ENCODE data around the gene SETD6. TPM values are rescaled to one million over a fixed set of nuclear protein-coding genes. Genes with fewer than 3 reads are reported as not detected.

The SETD6 gene
- polyA plus RNA-seq, 1 of the 3 experiments (the other 2 are of a cell fraction) = 17.2 TPM

- peak overlapping the region; percentile 78 for H2AFZ ChIP-seq (ENCODE audit: low read depth)
- WGBS (ENCODE audit: low lambda C conversion rate) = 5% methylated on average over 8 of the region's 8 CpGs
- ChIA-PET CTCF (interaction anchor here (0.6 to 13.4 kb wide), 30 partner anchors 9 to 262 kb away, joined by 3 to 542 read pairs (median 4); partner anchors contain the start of gene SETD6), POLR2A (interaction anchor here (1.2 kb wide), 1 partner anchor 21 kb away, joined by 4 read pairs; the partner anchor contains the start of gene SETD6)
- peaks cover 10% of the 10 kb centered on the region for H3F3A ChIP-seq (replicated peaks; ENCODE audit: insufficient read depth)
- H3K4me3 ChIP-seq (ENCODE audit: low read depth in 2 of 2, low read length in 1 of 2) = peak overlapping the region; percentile 23 to 34; a peak in 2 of 4 replicates
- no peaks in the 10 kb centered on the region for H3K36me3 ChIP-seq (replicated peaks in 1 of 2; ENCODE audit: control insufficient read depth in 1 of 2, insufficient read depth in 2 of 2, low read length in 1 of 2)
- peak overlapping the region; percentile 79 for H3K9ac ChIP-seq
- no peaks in the 10 kb centered on the region for H3K9me3 ChIP-seq
- DNase-seq = peak; percentile 93
- no peaks in the 10 kb centered on the region for H3K79me2 ChIP-seq (ENCODE audit: insufficient read depth)
- H3K27ac ChIP-seq (ENCODE audit: low read depth in 2 of 2, low read length in 1 of 2) = peak overlapping the region; percentile 86 to 97
- H3K4me2 ChIP-seq = peak overlapping the region; percentile 80
- peaks cover 6 to 37% of the 10 kb centered on the region in 2 experiments; a peak in 2 of 4 replicates for H3K4me1 ChIP-seq (ENCODE audit: control insufficient read depth in 1 of 2, insufficient read depth in 2 of 2, low read depth in 1 of 2, low read length in 1 of 2)
- no peaks in the 10 kb centered on the region for H3K9me2 ChIP-seq
- no peaks in the 10 kb centered on the region for H4K20me1 ChIP-seq (ENCODE audit: insufficient read depth)
- no peaks in the 10 kb centered on the region for H3K27me3 ChIP-seq (ENCODE audit: insufficient read depth)
- no peak for TF ChIP-seq SIN3A (IDR thresholded peaks at IDR 0.05; ENCODE audit: borderline replicate concordance, low read depth, low read length)
- TF ChIP-seq ZBTB33 (IDR thresholded peaks at IDR 0.05; ENCODE audit: borderline replicate concordance, low read depth) = no peak
- TF ChIP-seq NFIC (IDR thresholded peaks at IDR 0.05; ENCODE audit: borderline replicate concordance) = no peak
- 0 out of 2 replicates have a peak, but pooled peaks have one; percentile 41 for TF ChIP-seq FOXM1 (IDR thresholded peaks at IDR 0.05; ENCODE audit: low read depth)
- TF ChIP-seq ELF1 (IDR thresholded peaks at IDR 0.05) = no peak; the same call in 1 of the 2 replicates
- TF ChIP-seq POLR2AphosphoS5 (IDR thresholded peaks at IDR 0.05; ENCODE audit: low read depth, low read length) = no peak
- TF ChIP-seq RXRA (IDR thresholded peaks at IDR 0.05; ENCODE audit: borderline replicate concordance, low read depth) = no peak
- TF ChIP-seq EP300 (IDR thresholded peaks at IDR 0.05; ENCODE audit: borderline replicate concordance in 1 of 2, low read depth in 1 of 2, low read length in 1 of 2) = peak; percentile 17 to 38; a peak in 2 of 4 replicates
- TF ChIP-seq EZH2phosphoT487 (IDR thresholded peaks at IDR 0.05; ENCODE audit: borderline replicate concordance, low read depth) = no peak
- no peak for TF ChIP-seq YY1 (IDR thresholded peaks at IDR 0.05; ENCODE audit: low read depth)
- TF ChIP-seq RAD21 (IDR thresholded peaks at IDR 0.05; ENCODE audit: low read length) = peak; percentile 43
- TF ChIP-seq MAX (IDR thresholded peaks at IDR 0.05; ENCODE audit: low read depth) = no peak; the same call in 1 of the 2 replicates
- no peak for TF ChIP-seq FOXJ3 (CRISPR knock-in tag; IDR thresholded peaks at IDR 0.05)
- peak; percentile 98 for TF ChIP-seq RFX5 (IDR thresholded peaks at IDR 0.05; ENCODE audit: low read length)
- TF ChIP-seq FOSL2 (IDR thresholded peaks at IDR 0.05; ENCODE audit: borderline replicate concordance, low read depth) = no peak; the same call in 1 of the 2 replicates
- no peak for TF ChIP-seq TCF12 (IDR thresholded peaks at IDR 0.05)
- peak; percentile 2; the same call in 1 of the 2 replicates for TF ChIP-seq PBX3 (IDR thresholded peaks at IDR 0.05)
- no peak for TF ChIP-seq USF1 (IDR thresholded peaks at IDR 0.05; ENCODE audit: borderline replicate concordance, low read depth)
- TF ChIP-seq TEAD4 (IDR thresholded peaks at IDR 0.05; ENCODE audit: borderline replicate concordance, insufficient read depth) = no peak
- peak; percentile 44 for TF ChIP-seq SMC3 (IDR thresholded peaks at IDR 0.05; ENCODE audit: low read depth, low read length)
- no peak for TF ChIP-seq USF2 (IDR thresholded peaks at IDR 0.05; ENCODE audit: borderline replicate concordance, low read depth, low read length)
- TF ChIP-seq NRF1 (IDR thresholded peaks at IDR 0.05; ENCODE audit: low read depth, low read length) = no peak
- no peak for TF ChIP-seq IRF3 (IDR thresholded peaks at IDR 0.05; ENCODE audit: low read depth, low read length)
- TF ChIP-seq GABPA (IDR thresholded peaks at IDR 0.05; ENCODE audit: low read depth) = no peak; the same call in 1 of the 2 replicates
- TF ChIP-seq JUND (IDR thresholded peaks at IDR 0.05) = no peak
- TF ChIP-seq MEF2A (IDR thresholded peaks at IDR 0.05; ENCODE audit: borderline replicate concordance, low read depth) = no peak; the same call in 1 of the 2 replicates
- TF ChIP-seq TAF1 (IDR thresholded peaks at IDR 0.05; ENCODE audit: borderline replicate concordance, low read depth, low read length) = no peak
- TF ChIP-seq CHD2 (IDR thresholded peaks at IDR 0.05; ENCODE audit: low read length, partially characterized antibody) = no peak
Measured at GRCh38 chr16:58494981-58495520, 20.3 kb upstream of the SETD6 start.
